ENCODE data around the gene CMTM1. TPM values are rescaled to one million over a fixed set of nuclear protein-coding genes. Genes with fewer than 3 reads are reported as not detected.
A peak's percentile ranks its signal among the peaks of the same experiment; 100 is the strongest.

The CMTM1 gene
- total and polyA plus RNA-seq, 7 donors: 0.71 to 3.0 (median 1.3) TPM; not detected in 2

DNA sequence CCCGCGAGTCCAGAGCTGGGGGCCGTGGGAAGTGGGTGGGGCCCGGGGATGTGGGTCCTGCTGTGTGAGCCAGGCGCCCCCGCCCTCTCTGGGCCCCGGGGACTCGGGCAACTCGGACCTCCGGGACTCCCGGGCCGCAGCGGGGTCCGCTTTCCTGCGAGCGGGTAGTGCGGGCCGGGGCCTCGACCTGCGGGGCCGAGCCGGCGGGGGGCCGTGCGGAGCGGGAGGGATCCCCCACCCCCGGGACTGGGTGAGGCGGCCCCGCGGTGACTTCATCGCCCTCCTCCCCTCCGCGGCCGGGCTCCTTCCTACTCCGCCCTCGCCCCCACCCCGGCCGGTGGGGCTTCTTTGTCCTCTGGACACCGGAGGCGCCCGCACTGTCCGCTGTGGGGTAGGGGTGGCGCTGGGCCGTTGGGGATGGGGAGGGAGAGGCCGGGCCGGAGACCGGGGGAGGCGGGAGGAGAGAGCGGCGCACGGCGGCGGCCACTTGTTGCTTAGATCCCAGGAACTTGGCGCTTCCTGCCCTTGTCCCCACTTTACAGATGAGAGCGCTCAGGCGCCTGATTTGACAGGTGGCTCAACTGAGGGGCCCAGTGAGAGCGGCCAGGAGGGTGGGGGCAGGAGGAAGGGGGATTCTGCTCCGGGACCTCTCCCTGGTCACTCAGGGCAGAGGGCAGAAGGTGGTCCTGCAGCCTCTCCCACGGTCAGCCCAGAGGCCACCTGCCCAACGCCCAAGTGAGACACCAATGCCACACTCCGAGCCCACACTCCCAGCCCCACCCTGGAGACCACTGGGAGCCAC is 39.1 kb downstream of the CMTM1 start:
- WGBS, 2 donors: 5 to 7% methylated on average over 61 of the region's 61 CpGs
- Histone ChIP-seq H3K9me3 (no peaks in the 10 kb centered on the region), H3K36me3 (peaks cover 0 to 13% (median 0%) of the 10 kb centered on the region in 4 donors), H3K27ac (peak overlapping the region; percentile 62 to 88 (median 82)), H3K4me1 (peaks cover 0 to 35% (median 32%) of the 10 kb centered on the region in 4 donors), H3K27me3 (peaks cover 0 to 32% (median 13%) of the 10 kb centered on the region in 3 donors), H3K4me3 (peak overlapping the region; percentile 45 to 86 (median 58))
- TF ChIP-seq, protein P1, sequence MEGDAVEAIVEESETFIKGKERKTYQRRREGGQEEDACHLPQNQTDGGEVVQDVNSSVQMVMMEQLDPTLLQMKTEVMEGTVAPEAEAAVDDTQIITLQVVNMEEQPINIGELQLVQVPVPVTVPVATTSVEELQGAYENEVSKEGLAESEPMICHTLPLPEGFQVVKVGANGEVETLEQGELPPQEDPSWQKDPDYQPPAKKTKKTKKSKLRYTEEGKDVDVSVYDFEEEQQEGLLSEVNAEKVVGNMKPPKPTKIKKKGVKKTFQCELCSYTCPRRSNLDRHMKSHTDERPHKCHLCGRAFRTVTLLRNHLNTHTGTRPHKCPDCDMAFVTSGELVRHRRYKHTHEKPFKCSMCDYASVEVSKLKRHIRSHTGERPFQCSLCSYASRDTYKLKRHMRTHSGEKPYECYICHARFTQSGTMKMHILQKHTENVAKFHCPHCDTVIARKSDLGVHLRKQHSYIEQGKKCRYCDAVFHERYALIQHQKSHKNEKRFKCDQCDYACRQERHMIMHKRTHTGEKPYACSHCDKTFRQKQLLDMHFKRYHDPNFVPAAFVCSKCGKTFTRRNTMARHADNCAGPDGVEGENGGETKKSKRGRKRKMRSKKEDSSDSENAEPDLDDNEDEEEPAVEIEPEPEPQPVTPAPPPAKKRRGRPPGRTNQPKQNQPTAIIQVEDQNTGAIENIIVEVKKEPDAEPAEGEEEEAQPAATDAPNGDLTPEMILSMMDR (IDR thresholded peaks at IDR 0.05): no peak
- no peak for TF ChIP-seq POLR2A (IDR thresholded peaks at IDR 0.05)
- TF ChIP-seq POLR2AphosphoS5 (IDR thresholded peaks at IDR 0.05): no peak
- TF ChIP-seq EP300 (IDR thresholded peaks at IDR 0.05): no peak
- intact Hi-C loops (cut with DNase I): loop anchor here (2.0 to 5.0 kb wide), 3 partner anchors 53 to 199 kb away; partner anchors contain the start of genes CKLF, DYNC1LI2 and TK2
- DNase-seq: peak; percentile 83

DNA sequence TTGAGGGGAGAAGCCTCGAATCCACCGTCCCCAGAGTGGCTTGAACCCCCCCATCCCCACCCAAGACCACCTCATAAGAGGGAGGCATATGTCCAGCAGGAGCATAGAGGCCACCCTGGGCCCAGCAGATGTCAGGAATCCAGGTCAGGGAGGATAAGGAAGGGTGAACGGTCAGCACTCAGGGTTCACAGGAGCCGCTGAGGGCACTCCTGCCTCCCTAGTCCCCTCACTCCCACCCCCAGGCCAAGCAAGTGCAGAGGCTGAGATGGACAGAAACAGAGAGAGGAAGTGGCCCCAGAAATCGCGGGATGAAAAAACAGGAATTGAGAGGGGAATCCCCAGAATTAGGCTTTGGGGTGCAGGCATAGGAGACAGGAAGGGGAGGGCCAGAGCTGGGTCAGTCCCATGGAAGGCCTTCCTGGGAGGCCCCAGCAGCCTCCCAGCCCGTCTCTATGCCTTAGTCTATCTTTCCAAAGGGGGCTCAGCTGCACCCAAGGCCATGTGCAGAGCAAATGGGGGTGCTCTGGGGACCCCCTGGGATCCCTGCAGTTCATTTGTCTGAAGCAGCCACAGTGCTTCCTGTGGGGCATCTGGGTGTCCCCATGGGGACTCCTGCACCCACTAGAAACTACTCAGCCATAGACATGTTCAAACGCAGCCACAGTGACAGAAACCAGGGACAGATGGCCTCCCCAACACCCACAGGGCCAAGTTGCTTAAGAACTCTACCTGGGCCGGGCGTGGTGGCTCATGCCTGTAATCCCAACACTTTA is 39.9 kb downstream of the CMTM1 start:
- 58 to 69% methylated on average over 10 of the region's 10 CpGs for WGBS, 2 donors
- peaks cover 0 to 32% (median 13%) of the 10 kb centered on the region in 3 donors for H3K27me3 ChIP-seq
- H3K4me1 ChIP-seq: peaks cover 0 to 35% (median 32%) of the 10 kb centered on the region in 4 donors
- no peaks in the 10 kb centered on the region for H3K9me3 ChIP-seq
- peaks cover 0 to 21% (median 0%) of the 10 kb centered on the region in 4 donors for H3K36me3 ChIP-seq
- TF ChIP-seq, protein P1 (IDR thresholded peaks at IDR 0.05): no peak
- TF ChIP-seq EP300 (IDR thresholded peaks at IDR 0.05) (no peak), POLR2A (IDR thresholded peaks at IDR 0.05) (no peak), POLR2AphosphoS5 (IDR thresholded peaks at IDR 0.05) (no peak)
- no peak for DNase-seq
- H3K4me3 ChIP-seq: peak overlapping the region in 2 of 4 donors; percentile 68 to 86
- peak overlapping the region; percentile 62 to 88 (median 82) for H3K27ac ChIP-seq
- intact Hi-C loops (cut with DNase I): loop anchor here (2.0 to 5.0 kb wide), 3 partner anchors 54 to 199 kb away; partner anchors contain the start of genes CKLF, DYNC1LI2 and TK2

DNA sequence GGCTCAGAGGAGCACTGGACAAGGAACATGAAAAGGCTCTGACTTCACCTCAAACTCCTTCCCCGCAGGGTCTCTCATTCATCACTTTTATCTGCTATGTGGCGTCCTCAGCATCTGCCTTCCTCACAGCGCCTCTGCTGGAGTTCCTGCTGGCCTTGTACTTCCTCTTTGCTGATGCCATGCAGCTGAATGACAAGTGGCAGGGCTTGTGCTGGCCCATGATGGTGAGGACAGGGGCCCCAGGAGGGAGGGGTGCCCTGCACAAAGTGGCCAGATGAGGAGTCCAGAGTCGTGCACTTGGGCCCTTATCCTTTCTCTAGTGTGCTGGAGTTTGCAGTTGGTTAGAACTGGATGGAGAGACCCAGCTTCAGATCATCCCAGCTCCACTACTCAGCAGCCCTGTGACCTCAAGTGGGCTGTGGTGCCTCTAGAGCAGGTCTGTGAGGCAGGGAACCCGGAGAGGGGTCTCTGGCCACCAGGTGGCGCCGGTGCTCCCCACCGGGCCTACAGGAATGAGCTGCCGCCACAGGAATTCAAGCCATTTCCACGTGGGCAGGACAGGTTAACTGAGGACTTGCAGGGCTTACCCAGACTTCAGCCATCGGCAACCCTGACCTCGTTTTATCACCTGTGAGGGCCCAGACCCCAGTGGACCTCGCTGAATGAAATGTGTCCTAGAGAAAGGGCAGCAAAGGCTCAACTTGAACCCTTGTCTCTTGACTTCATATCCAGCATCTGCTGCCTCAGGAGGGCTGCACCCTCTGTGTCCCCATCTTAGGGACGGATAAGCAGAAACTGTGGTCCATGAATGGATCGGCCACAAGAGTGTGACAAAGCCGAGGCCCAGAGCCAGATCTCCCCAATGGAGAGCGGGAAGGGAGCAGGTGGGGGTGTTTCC is 42.3 kb downstream of the CMTM1 start:
- Histone ChIP-seq H3K36me3 (peaks cover 0 to 44% (median 6%) of the 10 kb centered on the region in 4 donors), H3K27ac (peak overlapping the region; percentile 1 to 48 (median 32)), H3K4me1 (peaks cover 0 to 33% (median 29%) of the 10 kb centered on the region in 4 donors), H3K9me3 (no peaks in the 10 kb centered on the region), H3K27me3 (peaks cover 0 to 21% (median 13%) of the 10 kb centered on the region in 3 donors), H3K4me3 (no peak overlapping the region)
- WGBS, 2 donors: 33 to 39% methylated on average over 17 of the region's 17 CpGs
- intact Hi-C loops (cut with DNase I): loop anchor here (2.0 to 5.0 kb wide), 3 partner anchors 56 to 264 kb away; partner anchors contain the start of genes CKLF, DYNC1LI2 and TK2
- TF ChIP-seq, protein P1 (IDR thresholded peaks at IDR 0.05): peak; percentile 58 to 84 (median 70)
- no peak for TF ChIP-seq POLR2A (IDR thresholded peaks at IDR 0.05)
- DNase-seq: peak; percentile 91

DNA sequence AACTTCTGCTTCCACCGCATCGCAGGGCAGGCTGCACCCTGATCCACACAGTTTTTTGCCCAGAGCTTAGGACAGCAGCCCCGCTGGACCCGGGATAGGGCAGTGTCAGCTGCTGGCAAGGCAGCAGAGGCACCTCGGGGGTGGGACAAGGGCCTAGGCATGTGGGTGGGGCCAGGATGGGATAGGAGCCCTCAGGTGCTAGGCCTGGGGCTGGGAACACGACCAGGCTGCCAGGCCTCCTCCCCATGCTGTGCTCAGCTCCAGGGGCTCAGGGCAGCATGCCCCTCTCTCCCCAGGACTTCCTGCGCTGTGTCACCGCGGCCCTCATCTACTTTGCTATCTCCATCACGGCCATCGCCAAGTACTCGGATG is 42.9 kb downstream of the CMTM1 start:
- intact Hi-C loops (cut with DNase I): loop anchor here (2.0 to 5.0 kb wide), 3 partner anchors 57 to 264 kb away; partner anchors contain the start of genes CKLF, DYNC1LI2 and TK2
- no peak for TF ChIP-seq EP300 (IDR thresholded peaks at IDR 0.05)
- no peak for TF ChIP-seq POLR2AphosphoS5 (IDR thresholded peaks at IDR 0.05)
- TF ChIP-seq, protein P1 (IDR thresholded peaks at IDR 0.05): no peak
- TF ChIP-seq POLR2A (IDR thresholded peaks at IDR 0.05): no peak
- Histone ChIP-seq H3K9me3 (no peaks in the 10 kb centered on the region), H3K27me3 (peaks cover 0 to 17% (median 13%) of the 10 kb centered on the region in 3 donors), H3K4me1 (peaks cover 0 to 27% (median 23%) of the 10 kb centered on the region in 4 donors), H3K4me3 (no peak overlapping the region), H3K36me3 (peaks cover 0 to 50% (median 6%) of the 10 kb centered on the region in 4 donors), H3K27ac (peak overlapping the region; percentile 1 to 48 (median 32))
- no peak for DNase-seq
- WGBS, 2 donors: 73 to 84% methylated on average over 12 of the region's 12 CpGs

All from sigmoid colon (tissue), 7 donors.